ENCODE results near the gene MPRIP.
"Not testable (repeated sequence)": the region's sequence is repeated elsewhere in the genome, so short reads cannot be mapped to it uniquely, and the experiment has no call there.

The MPRIP gene

DNA sequence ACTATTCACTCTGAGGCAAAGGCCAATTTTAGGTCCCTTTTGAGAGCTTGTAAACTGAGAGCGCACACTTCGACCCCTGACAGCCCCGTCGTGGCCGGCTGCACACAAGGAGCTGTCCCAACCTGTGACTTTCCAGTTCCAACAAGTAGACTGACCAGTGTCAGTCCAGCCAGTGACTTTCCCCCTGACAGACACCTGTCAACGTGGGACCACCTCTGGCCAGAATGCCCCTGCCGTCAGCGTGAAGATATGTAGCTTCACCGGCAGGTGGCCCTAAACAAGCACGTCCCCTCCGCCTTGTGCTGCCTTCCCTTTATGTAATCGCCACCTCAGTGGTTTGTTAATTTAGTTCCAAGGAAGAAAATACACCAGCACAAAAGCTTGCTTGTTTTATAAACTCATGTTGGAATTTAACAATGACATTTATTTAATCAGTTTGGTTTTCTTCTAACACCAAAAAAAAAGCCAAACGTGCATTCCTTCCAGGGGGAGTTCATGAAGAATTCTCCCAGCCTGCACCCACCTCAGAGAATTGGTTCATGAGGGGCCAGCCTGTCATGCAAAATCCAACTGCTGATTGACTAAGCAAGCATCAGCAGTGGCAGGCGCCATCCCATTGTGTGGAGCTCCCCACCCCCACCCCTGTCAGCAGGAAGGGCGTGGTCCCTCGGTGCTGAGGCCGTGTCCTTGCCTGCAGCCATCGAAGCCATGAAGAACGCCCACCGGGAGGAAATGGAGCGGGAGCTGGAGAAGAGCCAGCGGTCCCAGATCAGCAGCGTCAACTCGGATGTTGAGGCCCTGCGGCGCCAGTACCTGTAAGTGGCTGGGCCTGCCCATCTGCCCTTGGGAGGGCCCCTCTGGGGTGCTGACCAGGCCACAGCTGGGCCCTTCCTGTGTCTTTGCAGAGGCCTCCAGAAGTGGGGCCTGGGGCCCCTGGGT, 130.0 kb downstream of the MPRIP start:
- no peak for DNase-seq

DNA sequence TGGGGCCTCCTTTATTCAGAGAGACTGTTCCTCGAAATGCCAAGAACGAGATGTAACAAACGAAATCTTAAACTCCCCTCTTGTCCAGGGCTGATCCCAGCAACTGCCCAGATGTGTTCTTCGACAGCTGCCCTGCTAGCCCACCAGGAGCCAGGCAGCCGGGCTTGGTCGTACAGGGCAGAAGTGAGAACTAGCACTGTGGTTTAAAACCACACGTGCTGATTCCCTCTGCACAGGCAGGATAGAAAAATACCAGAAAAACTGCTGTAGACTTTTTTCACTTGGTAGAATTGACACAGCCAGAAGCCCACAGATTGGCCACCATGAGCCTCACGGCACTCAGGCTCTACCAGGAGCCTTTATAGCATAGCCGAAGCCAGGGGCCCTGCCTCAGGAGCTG, 130.7 kb downstream of the MPRIP start:
- no peak for DNase-seq

DNA sequence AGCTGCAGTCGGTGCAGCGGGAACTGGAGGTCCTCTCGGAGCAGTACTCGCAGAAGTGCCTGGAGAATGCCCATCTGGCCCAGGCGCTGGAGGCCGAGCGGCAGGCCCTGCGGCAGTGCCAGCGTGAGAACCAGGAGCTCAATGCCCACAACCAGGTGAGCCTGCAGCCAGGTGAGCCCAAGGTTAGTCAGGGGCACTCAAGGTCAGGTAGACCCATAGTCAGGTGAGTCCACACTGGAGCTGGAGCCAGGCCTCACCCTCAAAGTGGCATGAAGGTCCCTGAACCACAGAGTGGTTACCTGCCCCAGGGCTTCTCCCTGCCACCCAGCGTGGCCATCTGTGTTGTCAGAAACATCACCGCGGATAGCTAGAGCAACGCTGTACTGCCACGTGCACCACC, 131.7 kb downstream of the MPRIP start:
- DNase-seq, result no peak

DNA sequence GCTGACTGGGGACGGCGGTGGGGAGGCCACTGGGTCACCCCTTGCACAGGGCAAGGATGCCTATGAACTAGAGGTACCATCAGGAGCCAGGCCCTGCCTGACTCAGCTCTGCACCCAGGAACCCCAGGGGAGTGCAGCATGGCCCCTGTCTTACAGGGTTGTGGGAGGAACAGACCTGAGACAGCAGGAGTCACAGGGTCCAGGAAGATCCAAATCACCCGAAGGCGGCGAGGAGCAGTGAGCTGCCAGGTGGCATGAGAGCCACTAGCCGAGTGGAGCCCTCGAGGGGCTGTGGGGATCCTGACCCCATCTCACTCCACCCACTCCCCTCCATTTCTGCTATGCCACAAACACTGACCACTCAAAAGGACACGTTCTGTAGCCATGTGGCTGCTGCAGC, 133.1 kb downstream of the MPRIP start:
- no peak for DNase-seq

DNA sequence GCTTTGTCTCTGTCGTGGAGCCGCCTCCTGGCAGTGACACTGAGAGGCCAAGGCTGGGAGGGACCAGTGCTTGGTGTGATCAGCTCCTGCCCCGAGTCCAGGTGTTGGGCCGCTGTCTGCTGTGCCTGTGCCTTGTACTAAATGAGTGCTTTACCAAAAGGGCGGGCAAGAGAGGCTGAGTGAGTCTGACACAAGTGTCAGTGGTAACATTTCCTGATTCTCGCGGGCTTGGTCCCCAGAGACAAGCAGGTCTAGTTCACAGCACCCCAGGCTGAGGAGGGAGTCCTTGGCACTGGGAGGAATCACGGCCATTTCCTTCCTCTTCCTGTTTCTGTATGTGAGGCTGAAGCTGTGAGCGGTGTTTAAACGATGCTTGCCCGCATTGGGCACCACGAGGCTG, 133.7 kb downstream of the MPRIP start:
- no peak for DNase-seq

DNA sequence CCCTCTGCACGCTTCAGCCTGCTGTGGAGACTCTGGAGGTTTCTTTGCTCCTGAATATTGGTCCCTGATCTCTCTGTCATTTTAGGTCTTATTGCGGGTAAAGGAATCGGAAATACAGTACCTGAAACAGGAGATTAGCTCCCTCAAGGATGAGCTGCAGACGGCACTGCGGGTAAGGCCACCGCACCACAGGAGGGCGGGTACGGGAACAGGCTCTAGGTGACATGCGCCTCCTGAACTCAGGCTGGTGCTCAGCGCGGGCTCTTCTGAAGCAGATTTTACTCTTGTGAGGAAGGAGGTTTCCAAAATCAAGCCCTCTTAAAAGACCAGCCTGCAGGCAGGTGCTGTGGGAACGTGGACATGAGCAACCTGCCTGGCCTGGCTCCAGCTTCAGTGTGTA, 134.1 kb downstream of the MPRIP start:
- no peak for DNase-seq

DNA sequence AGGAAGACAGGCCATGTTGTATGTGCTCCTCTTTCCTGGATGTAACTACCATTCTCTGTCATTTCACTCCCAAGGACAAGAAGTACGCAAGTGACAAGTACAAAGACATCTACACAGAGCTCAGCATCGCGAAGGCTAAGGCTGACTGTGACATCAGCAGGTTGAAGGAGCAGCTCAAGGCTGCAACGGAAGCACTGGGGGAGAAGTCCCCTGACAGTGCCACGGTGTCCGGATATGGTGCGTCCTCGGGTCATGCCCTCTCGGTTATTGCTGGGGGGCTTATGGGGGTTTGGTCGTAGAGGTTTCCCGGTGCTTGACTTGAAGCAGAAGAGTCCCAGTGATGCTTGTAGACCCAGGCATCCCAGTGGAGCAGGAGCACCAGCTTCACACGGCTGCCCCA, 134.9 kb downstream of the MPRIP start:
- no peak for DNase-seq

DNA sequence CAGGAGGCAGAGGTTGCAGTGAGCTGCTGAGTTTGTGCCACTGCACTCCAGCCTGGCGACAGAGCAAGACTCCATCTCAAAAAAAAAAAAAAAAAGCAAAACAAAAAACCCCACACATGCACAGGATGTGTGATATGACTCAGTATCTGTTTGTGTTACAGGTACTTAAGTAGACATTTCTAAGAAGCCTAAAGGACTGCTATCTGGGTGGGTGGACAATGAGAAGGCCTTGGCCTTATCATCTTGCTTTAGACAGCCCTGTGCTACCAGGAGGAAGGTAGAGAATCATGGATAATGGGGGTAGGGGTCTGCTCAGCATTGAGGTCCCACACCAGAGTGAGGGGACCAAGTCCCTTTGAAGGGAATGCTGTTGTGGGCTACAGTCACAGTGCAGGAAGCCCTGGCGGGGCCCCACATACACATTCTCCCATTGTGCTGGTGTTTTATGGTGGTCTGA, 137.1 kb downstream of the MPRIP start:
- no peak for DNase-seq

DNA sequence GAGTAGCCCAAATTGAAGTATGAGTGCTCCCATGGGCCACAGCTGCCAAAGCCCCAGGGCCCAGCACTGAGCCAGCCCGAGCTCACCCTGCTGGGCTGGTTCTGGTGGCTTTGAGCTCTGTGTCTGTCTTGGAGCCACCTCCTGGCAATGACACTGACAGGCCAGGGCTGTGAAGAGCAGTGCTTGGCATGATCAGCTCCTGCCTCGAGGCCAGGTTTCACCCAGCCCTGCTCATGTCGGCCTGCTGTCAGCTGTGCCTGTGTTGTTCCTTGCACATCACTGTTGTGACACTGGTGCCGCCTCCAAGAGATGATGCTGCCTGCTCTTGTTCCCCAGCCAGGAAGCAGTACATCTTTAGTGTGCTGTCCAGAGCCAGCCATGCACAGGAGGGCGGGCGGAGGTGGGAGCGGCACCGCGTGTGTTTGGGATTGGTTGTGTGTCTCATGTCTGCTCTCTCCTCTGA, 137.9 kb downstream of the MPRIP start:
- DNase-seq, result no peak

DNA sequence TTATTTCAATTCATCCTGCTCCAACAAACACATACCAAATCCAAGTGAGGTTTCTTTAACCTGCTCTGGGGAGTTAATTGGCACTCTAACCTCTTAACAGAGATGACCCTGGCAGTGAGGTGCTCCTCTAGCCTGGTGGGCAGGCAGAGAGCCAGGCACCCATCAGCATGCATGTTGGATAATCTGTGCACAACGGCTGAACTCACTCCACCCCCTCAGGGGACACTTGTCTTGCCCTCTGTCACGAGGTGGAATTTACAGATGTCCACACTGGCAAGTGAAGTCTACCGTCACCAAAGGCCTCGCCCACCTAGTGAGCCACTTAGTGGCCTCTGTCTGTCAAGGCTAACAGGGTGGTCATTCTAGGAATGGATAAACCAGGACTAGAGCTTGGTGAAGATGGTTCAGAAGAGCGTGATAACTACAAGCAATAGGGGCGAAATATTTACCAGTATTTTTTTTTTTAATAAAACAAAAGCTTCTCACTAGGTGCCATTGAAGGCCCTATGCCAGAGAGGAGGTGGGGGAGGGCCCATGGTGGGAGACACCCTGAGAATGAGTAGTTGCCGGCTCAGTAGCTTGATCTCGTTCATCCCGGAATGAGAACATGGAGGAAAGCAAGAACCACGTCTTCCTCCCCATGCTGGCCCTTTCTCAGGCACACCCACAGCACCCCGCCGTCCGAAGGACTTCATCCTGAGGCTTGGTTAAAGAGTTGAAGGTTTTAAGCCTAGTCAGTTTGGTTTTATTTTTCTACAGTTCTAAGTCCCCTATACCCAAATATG, 138.7 kb downstream of the MPRIP start:
- no peak for DNase-seq

DNA sequence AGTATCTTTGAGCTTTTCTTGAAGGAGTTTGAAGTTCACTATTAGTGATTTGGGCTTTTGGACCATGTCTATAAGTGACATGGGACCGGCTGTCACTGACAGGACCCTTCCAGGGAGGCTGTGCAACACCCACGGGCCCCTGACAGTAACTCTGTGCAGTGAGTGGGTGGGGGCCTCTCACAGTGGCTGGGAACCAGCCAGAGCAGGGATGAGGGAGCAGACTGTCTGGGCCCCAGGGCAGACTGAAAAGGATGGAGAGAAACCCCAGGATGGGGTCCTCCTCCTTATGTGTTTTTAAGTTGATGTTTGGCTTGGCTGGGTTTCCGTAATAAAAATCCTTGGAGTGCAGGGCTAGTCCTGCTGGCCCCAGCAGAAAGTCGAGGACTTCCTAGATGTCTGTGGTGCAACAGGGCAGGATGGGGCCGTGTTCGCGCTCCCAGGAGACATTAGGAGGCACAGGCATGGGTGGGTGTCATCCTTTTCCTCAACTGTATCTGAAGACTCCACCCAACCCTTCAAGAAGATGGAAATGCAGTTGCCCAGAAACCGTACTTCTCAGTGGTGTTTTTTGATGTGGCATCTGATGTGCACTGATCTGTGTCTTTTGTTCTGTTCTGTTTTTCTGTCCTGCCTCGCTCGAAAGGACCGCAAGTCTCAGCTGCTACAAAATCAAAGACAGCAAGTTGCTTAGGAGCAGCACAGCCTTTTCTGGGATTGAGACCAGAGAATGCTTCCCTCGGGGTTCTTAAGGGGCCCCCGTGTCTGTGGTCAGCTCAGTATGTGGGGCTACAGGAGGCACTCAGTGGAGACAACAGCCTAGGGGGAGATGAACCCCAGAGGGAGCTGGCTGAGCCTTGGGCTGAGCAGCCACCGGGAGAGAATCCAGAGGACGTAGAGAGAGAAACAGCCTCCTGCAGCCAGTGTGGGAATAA, 139.7 kb downstream of the MPRIP start:
- DNase-seq, result no peak

DNA sequence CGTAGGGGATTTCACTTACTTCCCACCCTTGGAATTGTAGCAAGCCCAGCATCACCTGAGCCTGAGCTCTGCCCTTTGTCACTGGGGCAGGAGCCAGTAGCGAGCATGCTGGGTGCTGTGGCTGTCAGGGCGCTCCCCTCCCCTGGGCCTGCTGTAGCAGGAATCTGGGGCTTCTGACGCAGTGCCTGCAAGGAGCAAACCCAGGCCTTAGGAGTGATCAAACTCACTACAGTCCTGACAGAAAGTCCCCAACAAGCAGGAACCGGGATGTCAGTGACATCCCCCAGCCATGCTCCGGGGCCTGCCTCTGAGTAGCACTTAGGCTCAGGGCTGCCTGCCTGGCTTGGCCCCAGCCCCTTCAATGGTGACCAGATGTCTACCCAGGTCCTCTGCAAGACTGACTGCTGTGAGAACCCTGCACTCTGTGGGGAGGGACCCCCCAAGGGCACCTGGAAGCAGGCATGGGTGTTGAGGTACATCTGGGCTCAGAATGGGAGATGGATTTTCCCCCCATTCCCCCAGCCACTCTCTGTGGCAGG, 140.4 kb downstream of the MPRIP start:
- no peak for DNase-seq

DNA sequence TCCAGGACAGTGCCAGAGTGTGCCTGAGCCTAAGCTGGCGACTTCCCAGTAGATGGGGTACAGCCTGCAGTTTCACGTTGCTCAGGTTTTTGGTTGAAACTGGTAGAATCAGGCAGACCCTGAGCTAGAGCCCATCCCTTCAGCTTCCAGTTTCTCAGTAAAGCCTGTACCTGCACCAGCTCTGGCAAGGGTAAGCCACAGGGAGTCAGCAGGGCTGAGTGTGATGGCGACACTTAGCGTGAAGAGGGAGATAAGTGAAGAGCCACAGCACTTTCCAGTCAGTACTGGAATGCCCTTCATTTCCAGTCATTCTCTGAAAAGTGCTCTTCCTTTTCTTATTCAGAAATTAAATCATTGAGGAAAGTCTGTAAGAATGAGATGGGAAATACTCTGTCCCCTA, 141.5 kb downstream of the MPRIP start:
- no peak for DNase-seq

DNA sequence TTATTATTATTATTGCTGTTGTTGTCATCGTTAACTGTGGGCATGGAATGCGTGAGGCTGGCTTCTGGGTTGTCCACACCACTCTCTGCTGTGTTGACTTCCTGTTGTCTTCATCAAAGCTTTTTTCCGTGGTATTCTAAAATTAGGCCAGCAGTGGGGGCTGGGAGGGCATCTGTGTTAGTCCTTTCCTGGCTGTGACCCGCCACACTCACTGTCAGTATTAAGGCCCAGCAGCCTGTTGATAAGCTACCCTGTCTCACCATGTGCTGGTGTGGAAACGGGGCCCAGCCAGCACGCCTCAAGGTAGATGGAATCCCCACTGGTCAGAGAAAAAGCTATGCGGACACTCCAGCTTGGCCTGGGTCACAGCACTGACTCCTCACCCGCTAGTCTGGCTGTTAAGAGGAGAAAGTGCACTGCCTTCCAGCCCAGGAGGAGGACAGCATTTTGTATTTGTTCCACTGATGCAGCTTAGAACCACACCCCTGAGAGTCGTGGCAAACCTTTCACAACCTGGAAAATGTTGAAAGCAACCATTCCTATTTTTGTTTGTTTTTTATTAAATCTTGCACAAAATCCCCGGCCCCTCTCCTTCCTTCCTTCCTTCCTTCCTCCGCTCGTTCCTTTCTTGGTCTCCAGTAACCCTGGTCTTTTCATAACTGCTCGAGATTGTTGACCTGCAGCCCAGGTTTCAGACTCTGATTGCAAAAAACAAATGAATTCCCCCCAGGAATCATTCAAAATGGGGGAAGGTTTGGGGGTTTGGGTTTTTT, 142.9 kb downstream of the MPRIP start:
- DNase-seq, result not testable (repeated sequence)

DNA sequence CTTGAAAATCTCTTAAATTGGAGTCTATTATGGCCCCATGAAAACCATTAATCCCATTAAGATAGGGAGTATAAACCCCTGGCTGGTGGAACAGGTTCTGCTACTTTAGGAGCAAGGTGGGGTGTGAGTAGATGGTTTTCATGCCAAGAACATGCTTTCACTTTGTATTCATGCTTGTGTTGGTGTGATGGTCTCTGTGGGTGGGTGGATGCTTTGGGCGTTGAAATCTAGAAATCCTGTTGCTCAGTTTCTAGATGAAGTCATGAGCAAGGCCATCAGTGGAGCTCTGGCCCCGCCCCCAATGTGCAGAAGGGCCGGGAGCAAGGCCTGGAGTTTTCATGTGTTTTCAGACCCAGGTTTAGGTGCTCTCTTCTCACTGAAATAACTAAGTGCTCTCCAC, 143.8 kb downstream of the MPRIP start:
- DNase-seq, result no peak

DNA sequence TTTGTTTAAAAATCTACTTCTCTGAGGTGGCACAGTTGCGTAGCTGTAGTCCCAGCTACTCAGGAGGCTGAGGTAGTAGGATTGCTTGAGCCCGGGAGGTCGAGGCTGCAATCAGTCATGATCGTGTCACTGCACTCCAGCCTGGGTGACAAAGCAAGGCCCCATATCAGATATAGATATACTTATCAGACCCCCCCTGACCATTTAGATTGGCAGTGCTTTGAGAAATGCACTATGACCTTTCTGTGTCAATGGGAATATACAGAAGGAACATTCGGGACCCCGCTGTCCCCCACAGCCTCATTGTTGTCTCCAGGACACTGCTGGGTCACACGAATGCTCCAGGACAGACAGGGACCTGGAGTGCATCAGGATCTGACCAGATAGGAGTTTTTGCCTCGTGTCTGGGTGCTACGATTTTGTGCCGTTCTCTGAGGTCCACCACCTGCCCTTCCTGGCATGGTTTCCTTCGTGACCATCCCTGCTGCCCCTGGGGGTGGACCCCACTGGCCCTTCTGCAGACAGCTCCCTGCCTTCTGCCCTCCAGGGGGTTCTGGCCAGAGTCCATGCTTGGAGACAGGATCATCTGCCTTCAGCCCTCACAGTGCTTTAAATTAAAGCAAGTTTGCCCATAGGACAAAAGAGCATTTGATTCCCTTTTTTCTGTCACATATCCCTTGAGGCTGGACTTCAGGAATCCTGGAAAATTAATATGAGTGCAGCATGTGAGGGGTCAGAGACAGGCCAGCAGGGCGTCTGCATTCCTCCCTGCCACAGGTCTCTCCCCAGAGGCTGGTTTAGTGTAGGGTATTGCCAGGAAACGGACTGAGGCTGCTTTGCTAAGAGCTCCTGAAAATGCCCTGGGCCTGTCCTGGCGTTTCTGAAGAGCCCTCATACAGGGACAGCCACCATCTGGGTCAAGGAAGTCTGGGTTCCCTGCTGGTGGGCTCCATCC, 144.6 kb downstream of the MPRIP start:
- DNase-seq, result no peak

DNA sequence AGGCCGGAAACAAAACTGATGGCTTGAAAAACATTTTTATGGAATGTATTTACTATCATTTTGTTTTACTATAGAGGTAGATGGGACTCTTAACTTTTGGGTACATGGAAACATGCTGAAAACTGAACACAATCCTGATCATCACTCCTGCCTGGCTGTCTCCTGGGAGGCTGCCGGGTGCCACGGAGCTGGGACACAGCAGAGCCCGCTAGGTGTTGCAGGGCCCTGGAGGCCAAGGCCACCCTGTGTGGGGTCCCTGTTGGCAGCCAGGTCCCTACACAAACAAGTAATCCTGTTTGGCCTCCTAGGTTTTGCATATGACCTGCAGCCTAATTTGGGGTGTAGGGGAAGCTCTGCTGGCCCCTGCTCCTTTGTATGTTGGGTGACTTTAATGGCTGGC, 146.3 kb downstream of the MPRIP start:
- no peak for DNase-seq

DNA sequence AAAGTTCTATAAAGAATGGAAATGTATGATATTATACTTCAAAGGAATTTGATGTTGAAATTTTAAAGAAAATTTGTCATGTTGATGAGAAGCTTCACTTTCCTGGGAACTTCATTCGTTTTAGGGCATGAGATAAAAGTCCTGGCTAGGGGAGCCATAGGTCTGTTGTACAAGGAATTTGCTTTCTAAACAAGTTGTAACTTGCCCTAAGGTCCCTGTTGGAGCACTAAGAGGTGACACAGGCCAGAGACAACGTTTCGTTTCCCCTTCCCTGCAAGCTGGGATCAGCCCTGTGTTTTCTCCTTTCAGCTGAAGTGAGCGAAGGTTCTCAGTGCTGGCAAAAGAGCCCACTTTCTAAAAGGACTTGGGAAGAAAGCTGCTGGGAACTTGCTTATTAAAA, 147.3 kb downstream of the MPRIP start:
- no peak for DNase-seq

DNA sequence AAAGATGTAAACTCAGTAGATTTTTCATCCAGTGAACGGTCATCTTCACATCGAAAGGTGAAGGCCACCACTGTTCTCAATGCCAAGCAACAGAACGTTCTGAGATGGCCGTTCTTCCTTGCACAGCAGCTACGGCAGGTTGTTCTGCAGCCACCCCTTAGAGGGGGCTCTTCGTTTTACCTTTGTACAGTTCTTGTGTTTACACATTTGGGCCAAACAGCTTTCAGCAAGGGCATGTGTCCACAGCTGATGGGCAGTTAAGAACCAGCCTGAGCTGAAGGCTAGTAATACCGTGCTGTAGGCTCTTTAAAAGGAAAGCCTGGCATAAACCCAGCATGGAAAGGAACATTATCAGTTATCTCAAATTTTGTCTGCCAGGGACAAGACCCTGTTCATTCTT, 147.9 kb downstream of the MPRIP start:
- DNase-seq, result no peak

DNA sequence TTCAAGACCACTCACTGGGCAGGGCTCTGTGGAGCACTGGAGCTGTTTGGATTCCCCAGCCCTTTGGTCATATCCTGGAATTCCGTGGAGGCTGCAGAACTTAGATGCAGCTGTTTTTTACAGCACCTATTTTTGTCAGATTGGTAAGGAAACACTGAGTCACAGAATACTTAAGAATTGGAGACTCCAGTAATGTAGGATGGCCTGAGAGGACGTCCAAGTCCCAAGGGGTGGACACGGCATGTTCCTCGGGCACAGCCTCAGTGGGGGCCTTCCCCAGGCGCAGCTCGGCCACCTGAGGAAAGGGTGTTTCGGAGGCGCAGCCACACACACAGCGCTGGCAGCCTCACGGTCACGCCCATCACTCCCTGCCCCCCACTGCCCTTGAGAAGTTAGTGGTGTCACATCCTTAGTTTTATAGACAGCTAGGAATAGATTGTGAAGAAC, 149.1 kb downstream of the MPRIP start:
- DNase-seq, result no peak

Data from midbrain (tissue), 1 donor.